22Rv1 (cell line): ENCODE data around the gene ZNF526.

ENCODE experiments used
- H3K27ac ChIP-seq: fragments of 450-650 bp; 2 replicates; pipeline ENCODE4 v1.5.1; 2017
- CTCF ChIP-seq: fragments of 450-650 bp; IDR thresholded peaks from 2 replicates; pipeline ENCODE4 v1.5.1; 2017; ENCODE audit warnings: mild to moderate bottlenecking
- ZFX ChIP-seq: fragments of 450-650 bp; IDR thresholded peaks from 2 replicates; pipeline ENCODE4 v1.6.1; 2017; ENCODE audit warnings: antibody characterized with exemption, borderline replicate concordance

Gene ZNF526

GRCh38 chr19:42196011-42197001 is 23.8 kb upstream of the ZNF526 start:
- TF ChIP-seq CTCF (no peak), ZFX (no peak)

GRCh38 chr19:42197375-42197817 is 22.7 kb upstream of the ZNF526 start:
- TF ChIP-seq ZFX (no peak), CTCF (no peak)
- H3K27ac ChIP-seq = no peak overlapping the region

More at GRCh38 chr19:42196011-42197001, 23.8 kb upstream of the ZNF526 start:
- H3K27ac ChIP-seq = no peak overlapping the region

GRCh38 chr19:42198676-42199439 is 21.3 kb upstream of the ZNF526 start:
- H3K27ac ChIP-seq = no peak overlapping the region
- TF ChIP-seq CTCF (no peak), ZFX (no peak)

- TF ChIP-seq CTCF (no peak; the same call in 1 of the 2 replicates), ZFX (no peak)
- no peak overlapping the region for H3K27ac ChIP-seq
These were observed 20.5 kb upstream of the ZNF526 start for GRCh38 chr19:42199440-42200115.

- no peak overlapping the region for H3K27ac ChIP-seq
- TF ChIP-seq ZFX (no peak), CTCF (no peak)
These were observed 19.9 kb upstream of the ZNF526 start for GRCh38 chr19:42200116-42200715.

GRCh38 chr19:42201489-42202289 is 18.4 kb upstream of the ZNF526 start:
- no peak for TF ChIP-seq ZFX
- TF ChIP-seq CTCF = no peak
- no peak overlapping the region for H3K27ac ChIP-seq
